SK-N-SH treated with all-trans-retinoic acid at 6 μM for 48 hours (cell line): ENCODE data around the gene DLG5.

Source experiments
- ESRRG ChIP-seq: fragments of 250-450 bp; sonication (Bioruptor Pico); IDR thresholded peaks from 2 replicates; pipeline ENCODE4 v1.6.1; 2021; ENCODE audit warnings: mild to moderate bottlenecking
- RARB ChIP-seq: fragments of 250-450 bp; sonication (Bioruptor Pico); IDR thresholded peaks from 2 replicates; pipeline ENCODE4 v1.8.0; 2021; ENCODE audit warnings: mild to moderate bottlenecking, moderate library complexity
- TOX ChIP-seq: fragments of 250-450 bp; sonication (Bioruptor Pico); IDR thresholded peaks from 2 replicates; pipeline ENCODE4 v1.8.0; 2021; ENCODE audit warnings: mild to moderate bottlenecking, moderate library complexity, borderline replicate concordance
- ZFP3 ChIP-seq: fragments of 250-450 bp; sonication (Bioruptor Pico); IDR thresholded peaks from 2 replicates; pipeline ENCODE4 v1.5.0; 2020; ENCODE audit warnings: mild to moderate bottlenecking, moderate library complexity
- ZFP30 ChIP-seq: fragments of 450-650 bp; formaldehyde crosslinking; IDR thresholded peaks from 2 replicates; pipeline ENCODE4 v1.5.0; 2022; ENCODE audit warnings: mild to moderate bottlenecking, moderate library complexity
- ZNF8 ChIP-seq: fragments of 450-650 bp; formaldehyde crosslinking; IDR thresholded peaks from 2 replicates; pipeline ENCODE4 v1.5.0; 2020; ENCODE audit warnings: mild to moderate bottlenecking, moderate library complexity
- TF ChIP-seq, protein P1 (sequence below): fragments of 250-450 bp; sonication (Bioruptor Pico); IDR thresholded peaks from 2 replicates; pipeline ENCODE4 v1.8.0; 2020; ENCODE audit warnings: mild to moderate bottlenecking, moderate library complexity, borderline replicate concordance
- TF ChIP-seq, protein P2 (sequence below): fragments of 250-450 bp; sonication (Bioruptor Pico); IDR thresholded peaks from 2 replicates; pipeline ENCODE4 v1.5.1; 2021; ENCODE audit warnings: mild to moderate bottlenecking, moderate library complexity
- TF ChIP-seq, protein P3 (sequence below): fragments of 250-450 bp; sonication (Bioruptor Pico); IDR thresholded peaks from 2 replicates; pipeline ENCODE4 v1.5.0; 2020; ENCODE audit warnings: mild to moderate bottlenecking, moderate library complexity
- TF ChIP-seq, protein P4 (sequence below): fragments of 250-450 bp; sonication (Bioruptor Pico); IDR thresholded peaks from 2 replicates; pipeline ENCODE4 v1.5.1; 2020; ENCODE audit warnings: low read depth, mild to moderate bottlenecking, moderate library complexity

DNA sequence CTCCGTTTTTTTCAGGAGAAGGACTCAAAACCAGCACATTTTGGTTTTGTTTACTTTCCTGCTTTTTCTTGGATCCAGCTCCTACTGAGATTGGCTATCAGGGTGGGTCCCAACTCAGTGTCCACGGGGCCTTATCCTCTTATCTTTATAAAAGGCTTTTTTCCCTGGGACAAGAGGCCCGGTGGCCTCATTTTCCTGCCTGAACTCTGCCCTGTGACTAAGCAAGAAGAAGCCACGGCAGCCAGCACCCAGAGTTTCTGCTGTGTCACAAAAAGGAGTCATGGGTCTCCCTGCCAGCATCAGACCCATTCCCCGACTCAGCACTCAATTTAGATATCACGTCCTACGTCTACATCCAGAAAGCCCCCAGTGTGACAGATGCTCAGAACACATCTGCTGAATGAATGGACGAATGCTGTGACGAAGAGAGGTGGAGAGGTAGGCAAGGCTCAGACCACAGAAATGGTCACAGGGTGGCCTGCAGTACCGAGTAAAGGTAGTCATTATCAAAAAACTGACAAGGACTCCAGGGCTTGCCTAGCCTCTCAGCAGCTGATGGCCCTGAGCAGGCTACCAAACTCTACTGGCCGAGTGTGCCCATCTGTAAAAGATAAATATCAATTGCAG lies 16.7 kb downstream of the DLG5 start:
- TF ChIP-seq, protein P1, sequence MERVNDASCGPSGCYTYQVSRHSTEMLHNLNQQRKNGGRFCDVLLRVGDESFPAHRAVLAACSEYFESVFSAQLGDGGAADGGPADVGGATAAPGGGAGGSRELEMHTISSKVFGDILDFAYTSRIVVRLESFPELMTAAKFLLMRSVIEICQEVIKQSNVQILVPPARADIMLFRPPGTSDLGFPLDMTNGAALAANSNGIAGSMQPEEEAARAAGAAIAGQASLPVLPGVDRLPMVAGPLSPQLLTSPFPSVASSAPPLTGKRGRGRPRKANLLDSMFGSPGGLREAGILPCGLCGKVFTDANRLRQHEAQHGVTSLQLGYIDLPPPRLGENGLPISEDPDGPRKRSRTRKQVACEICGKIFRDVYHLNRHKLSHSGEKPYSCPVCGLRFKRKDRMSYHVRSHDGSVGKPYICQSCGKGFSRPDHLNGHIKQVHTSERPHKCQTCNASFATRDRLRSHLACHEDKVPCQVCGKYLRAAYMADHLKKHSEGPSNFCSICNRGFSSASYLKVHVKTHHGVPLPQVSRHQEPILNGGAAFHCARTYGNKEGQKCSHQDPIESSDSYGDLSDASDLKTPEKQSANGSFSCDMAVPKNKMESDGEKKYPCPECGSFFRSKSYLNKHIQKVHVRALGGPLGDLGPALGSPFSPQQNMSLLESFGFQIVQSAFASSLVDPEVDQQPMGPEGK (CRISPR knock-in tag), result no peak
- TF ChIP-seq ESRRG (CRISPR knock-in tag), result no peak
- TF ChIP-seq, protein P2, sequence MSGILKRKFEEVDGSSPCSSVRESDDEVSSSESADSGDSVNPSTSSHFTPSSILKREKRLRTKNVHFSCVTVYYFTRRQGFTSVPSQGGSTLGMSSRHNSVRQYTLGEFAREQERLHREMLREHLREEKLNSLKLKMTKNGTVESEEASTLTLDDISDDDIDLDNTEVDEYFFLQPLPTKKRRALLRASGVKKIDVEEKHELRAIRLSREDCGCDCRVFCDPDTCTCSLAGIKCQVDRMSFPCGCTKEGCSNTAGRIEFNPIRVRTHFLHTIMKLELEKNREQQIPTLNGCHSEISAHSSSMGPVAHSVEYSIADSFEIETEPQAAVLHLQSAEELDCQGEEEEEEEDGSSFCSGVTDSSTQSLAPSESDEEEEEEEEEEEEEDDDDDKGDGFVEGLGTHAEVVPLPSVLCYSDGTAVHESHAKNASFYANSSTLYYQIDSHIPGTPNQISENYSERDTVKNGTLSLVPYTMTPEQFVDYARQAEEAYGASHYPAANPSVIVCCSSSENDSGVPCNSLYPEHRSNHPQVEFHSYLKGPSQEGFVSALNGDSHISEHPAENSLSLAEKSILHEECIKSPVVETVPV, result no peak
- TF ChIP-seq, protein P3, sequence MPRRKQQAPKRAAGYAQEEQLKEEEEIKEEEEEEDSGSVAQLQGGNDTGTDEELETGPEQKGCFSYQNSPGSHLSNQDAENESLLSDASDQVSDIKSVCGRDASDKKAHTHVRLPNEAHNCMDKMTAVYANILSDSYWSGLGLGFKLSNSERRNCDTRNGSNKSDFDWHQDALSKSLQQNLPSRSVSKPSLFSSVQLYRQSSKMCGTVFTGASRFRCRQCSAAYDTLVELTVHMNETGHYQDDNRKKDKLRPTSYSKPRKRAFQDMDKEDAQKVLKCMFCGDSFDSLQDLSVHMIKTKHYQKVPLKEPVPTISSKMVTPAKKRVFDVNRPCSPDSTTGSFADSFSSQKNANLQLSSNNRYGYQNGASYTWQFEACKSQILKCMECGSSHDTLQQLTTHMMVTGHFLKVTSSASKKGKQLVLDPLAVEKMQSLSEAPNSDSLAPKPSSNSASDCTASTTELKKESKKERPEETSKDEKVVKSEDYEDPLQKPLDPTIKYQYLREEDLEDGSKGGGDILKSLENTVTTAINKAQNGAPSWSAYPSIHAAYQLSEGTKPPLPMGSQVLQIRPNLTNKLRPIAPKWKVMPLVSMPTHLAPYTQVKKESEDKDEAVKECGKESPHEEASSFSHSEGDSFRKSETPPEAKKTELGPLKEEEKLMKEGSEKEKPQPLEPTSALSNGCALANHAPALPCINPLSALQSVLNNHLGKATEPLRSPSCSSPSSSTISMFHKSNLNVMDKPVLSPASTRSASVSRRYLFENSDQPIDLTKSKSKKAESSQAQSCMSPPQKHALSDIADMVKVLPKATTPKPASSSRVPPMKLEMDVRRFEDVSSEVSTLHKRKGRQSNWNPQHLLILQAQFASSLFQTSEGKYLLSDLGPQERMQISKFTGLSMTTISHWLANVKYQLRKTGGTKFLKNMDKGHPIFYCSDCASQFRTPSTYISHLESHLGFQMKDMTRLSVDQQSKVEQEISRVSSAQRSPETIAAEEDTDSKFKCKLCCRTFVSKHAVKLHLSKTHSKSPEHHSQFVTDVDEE, result no peak
- TF ChIP-seq, protein P4, sequence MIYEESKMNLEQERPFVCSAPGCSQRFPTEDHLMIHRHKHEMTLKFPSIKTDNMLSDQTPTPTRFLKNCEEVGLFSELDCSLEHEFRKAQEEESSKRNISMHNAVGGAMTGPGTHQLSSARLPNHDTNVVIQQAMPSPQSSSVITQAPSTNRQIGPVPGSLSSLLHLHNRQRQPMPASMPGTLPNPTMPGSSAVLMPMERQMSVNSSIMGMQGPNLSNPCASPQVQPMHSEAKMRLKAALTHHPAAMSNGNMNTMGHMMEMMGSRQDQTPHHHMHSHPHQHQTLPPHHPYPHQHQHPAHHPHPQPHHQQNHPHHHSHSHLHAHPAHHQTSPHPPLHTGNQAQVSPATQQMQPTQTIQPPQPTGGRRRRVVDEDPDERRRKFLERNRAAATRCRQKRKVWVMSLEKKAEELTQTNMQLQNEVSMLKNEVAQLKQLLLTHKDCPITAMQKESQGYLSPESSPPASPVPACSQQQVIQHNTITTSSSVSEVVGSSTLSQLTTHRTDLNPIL (CRISPR knock-in tag), result no peak
- TF ChIP-seq RARB, result no peak
- TF ChIP-seq ZNF8, result no peak
- TF ChIP-seq ZFP3 (CRISPR knock-in tag), result no peak
- no peak for TF ChIP-seq ZFP30
- no peak for TF ChIP-seq TOX (CRISPR knock-in tag)
